ENCODE results near the gene PLB1.

The PLB1 gene

GRCh38 chr2:28680657-28681056 is 184.8 kb downstream of the PLB1 start:
- H3K4me1 Mint-ChIP-seq = peaks cover 51% of the 10 kb centered on the region
- DNase-seq = peak; percentile 14
- no peaks in the 10 kb centered on the region for H3K9me3 Mint-ChIP-seq
- ATAC-seq = no peak
- H3K27me3 Mint-ChIP-seq = no peaks in the 10 kb centered on the region
- peak overlapping the region; percentile 95 for H3K27ac Mint-ChIP-seq
- no peaks in the 10 kb centered on the region for H3K36me3 Mint-ChIP-seq (ENCODE audit: low read depth)
- no peak overlapping the region for H3K4me3 Mint-ChIP-seq

GRCh38 chr2:28681158-28681571 is 185.3 kb downstream of the PLB1 start:
- Mint-ChIP-seq H3K4me3 (peak overlapping the region; percentile 64), H3K27me3 (no peaks in the 10 kb centered on the region), H3K4me1 (peaks cover 51% of the 10 kb centered on the region), H3K36me3 (ENCODE audit: low read depth) (no peaks in the 10 kb centered on the region), H3K9me3 (no peaks in the 10 kb centered on the region), H3K27ac (peak overlapping the region; percentile 95)
- DNase-seq (peak; percentile 75), ATAC-seq (peak; percentile 92)

- peak overlapping the region; percentile 64 for H3K4me3 Mint-ChIP-seq
- peaks cover 51% of the 10 kb centered on the region for H3K4me1 Mint-ChIP-seq
- peak overlapping the region; percentile 95 for H3K27ac Mint-ChIP-seq
- no peaks in the 10 kb centered on the region for H3K27me3 Mint-ChIP-seq
- H3K9me3 Mint-ChIP-seq = no peaks in the 10 kb centered on the region
- H3K36me3 Mint-ChIP-seq (ENCODE audit: low read depth) = no peaks in the 10 kb centered on the region
- ATAC-seq = peak; percentile 22
- no peak for DNase-seq
Measured at GRCh38 chr2:28681606-28682005, 185.7 kb downstream of the PLB1 start.

- H3K4me1 Mint-ChIP-seq = peaks cover 56% of the 10 kb centered on the region
- no peaks in the 10 kb centered on the region for H3K27me3 Mint-ChIP-seq
- no peaks in the 10 kb centered on the region for H3K9me3 Mint-ChIP-seq
- ATAC-seq = no peak
- no peaks in the 10 kb centered on the region for H3K36me3 Mint-ChIP-seq (ENCODE audit: low read depth)
- no peak overlapping the region for H3K27ac Mint-ChIP-seq
- DNase-seq = no peak
- no peak overlapping the region for H3K4me3 Mint-ChIP-seq
Measured at GRCh38 chr2:28683100-28683706, 187.3 kb downstream of the PLB1 start.

DNA sequence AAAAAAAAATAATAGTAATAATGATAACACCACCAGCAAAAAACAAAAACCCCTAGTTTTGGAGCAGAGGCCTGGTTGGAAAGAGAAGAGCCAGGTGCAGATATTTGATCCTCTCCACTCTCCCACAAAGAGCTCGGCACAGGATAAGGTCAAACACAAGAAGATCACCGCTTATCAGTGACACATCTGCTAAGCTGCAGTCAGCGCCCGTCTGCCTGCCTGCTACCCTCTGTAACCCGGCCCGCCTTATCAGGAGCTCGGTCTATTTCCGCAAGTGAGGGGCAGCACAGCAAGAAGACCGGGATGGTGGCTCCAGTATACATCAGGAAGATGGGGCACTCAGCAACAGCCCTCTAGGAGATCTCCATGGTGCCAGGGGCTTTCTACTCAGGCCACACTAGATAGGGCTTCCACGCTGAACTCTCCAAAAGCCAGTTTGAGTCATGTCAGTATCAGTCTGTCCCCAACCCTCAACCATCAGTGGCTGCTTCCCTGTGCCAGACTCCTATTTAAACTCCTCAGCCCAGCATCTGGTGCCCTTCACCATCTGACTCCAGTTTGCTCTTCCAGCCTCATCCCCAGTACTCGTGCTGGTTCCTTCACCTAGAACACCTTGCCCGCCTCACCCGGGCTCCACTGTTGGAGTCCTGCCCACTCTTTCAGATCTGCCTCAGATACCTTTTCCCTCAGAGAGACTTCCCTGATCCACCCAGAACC is 188.4 kb downstream of the PLB1 start:
- Mint-ChIP-seq H3K4me1 (peaks cover 46% of the 10 kb centered on the region), H3K27me3 (no peaks in the 10 kb centered on the region), H3K4me3 (no peak overlapping the region), H3K9me3 (no peaks in the 10 kb centered on the region), H3K36me3 (ENCODE audit: low read depth) (no peaks in the 10 kb centered on the region), H3K27ac (no peak overlapping the region)
- DNase-seq (no peak), ATAC-seq (no peak)

DNA sequence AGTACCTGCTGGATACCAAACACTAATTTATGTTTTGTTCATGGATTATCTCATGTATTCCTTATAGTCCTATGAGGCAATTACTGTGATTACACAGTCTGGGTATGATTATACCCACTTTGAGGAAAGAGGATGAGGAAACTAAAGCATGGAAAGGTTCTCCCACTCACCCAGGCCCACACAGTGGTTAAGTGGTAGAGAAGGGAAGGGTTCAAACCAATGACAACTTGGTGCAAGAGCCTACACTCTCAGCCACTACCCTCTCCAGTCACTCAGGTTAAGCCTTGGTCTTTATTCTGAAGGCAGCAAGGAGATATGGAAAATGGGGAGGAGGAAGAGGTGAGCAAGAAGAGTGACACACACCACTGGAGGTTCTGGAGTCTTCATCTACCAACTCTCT is 191.3 kb downstream of the PLB1 start:
- Mint-ChIP-seq H3K27ac (peak overlapping the region; percentile 34), H3K4me3 (no peak overlapping the region), H3K36me3 (ENCODE audit: low read depth) (no peaks in the 10 kb centered on the region), H3K9me3 (no peaks in the 10 kb centered on the region), H3K27me3 (no peaks in the 10 kb centered on the region), H3K4me1 (peaks cover 19% of the 10 kb centered on the region)
- ATAC-seq (peak; percentile 78), DNase-seq (peak; percentile 6)

DNA sequence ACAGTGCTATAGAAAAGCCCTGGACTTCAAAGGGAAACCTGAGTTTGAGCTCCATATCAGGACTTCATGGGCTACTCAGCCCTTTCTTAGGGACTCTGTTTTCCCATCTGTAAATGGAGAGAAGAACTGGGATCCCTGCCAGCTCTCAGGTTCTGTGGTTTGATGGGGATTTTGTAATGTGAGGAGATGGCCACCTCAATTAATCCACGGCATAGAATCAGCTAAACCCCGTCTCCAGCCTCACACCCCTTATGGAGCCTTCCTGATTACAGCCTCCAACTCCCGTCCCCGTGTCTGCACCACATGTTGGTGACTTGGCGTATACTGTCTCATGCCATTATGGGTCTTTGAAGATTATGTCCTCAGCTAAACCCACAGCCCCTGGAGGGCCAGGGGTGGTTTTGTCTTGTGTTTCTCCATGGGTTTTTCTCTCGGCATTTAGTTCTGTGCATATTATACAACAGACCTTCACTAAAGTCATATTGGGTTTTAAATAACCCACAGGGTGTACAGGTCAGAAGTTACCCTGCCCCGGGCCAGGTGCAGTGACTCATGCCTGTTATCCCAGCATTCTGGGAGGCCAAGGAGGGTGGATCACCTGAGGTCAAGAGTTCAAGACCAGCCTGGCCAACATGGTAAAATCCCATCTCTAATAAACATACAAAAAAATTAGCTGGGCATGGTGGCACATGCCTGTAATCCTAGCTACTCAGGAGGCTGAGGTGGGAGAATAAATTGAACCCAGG is 192.0 kb downstream of the PLB1 start:
- H3K36me3 Mint-ChIP-seq (ENCODE audit: low read depth) = no peaks in the 10 kb centered on the region
- ATAC-seq (no peak), DNase-seq (no peak)
- no peaks in the 10 kb centered on the region for H3K27me3 Mint-ChIP-seq
- H3K4me3 Mint-ChIP-seq = no peak overlapping the region
- H3K4me1 Mint-ChIP-seq = peaks cover 17% of the 10 kb centered on the region
- peak overlapping the region; percentile 34 for H3K27ac Mint-ChIP-seq
- H3K9me3 Mint-ChIP-seq = no peaks in the 10 kb centered on the region

DNA sequence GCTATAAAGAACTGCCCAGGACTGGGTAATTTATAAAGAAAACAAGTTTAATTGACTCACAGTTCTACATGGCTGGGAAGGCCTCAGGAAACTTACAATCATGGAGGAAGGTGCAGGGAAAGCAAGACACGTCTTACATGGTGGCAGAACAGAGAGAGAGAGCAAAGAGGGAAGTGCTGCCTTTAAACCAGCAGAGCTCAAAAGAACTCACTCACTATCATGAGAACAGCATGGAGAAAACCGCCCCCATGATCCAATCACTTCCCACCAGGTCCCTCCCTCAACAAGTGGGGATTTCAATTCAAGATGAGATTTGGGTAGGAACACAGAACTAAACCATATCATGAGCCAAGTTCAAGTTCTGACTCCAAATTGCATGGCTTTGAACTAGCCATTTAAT is 193.0 kb downstream of the PLB1 start:
- Mint-ChIP-seq H3K4me3 (no peak overlapping the region), H3K36me3 (ENCODE audit: low read depth) (no peaks in the 10 kb centered on the region), H3K27me3 (no peaks in the 10 kb centered on the region), H3K27ac (no peak overlapping the region), H3K4me1 (peaks cover 17% of the 10 kb centered on the region), H3K9me3 (no peaks in the 10 kb centered on the region)
- DNase-seq = no peak
- no peak for ATAC-seq

DNA sequence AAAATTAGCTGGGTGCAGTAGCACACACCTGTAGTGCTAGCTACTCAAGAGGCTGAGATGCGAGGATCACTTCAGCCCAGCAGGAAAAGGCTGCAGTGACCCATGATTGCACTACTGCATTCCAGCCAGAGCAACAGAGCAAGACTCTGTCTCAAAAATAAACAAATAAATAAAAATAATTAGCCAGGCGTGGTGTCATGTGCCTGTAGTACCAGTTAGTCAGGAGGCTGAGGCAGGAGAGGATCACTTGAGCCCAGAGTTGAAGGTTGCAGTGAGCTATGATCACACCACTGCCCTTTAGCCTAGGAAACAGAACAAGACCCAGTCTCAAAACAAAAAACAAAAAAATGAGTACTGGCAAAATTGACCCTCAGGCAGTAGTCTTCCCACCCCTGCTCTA is 193.9 kb downstream of the PLB1 start:
- H3K36me3 Mint-ChIP-seq (ENCODE audit: low read depth) = no peaks in the 10 kb centered on the region
- H3K27me3 Mint-ChIP-seq = no peaks in the 10 kb centered on the region
- peaks cover 17% of the 10 kb centered on the region for H3K4me1 Mint-ChIP-seq
- no peaks in the 10 kb centered on the region for H3K9me3 Mint-ChIP-seq
- DNase-seq (no peak), ATAC-seq (no peak)
- H3K27ac Mint-ChIP-seq = no peak overlapping the region
- H3K4me3 Mint-ChIP-seq = no peak overlapping the region

DNA sequence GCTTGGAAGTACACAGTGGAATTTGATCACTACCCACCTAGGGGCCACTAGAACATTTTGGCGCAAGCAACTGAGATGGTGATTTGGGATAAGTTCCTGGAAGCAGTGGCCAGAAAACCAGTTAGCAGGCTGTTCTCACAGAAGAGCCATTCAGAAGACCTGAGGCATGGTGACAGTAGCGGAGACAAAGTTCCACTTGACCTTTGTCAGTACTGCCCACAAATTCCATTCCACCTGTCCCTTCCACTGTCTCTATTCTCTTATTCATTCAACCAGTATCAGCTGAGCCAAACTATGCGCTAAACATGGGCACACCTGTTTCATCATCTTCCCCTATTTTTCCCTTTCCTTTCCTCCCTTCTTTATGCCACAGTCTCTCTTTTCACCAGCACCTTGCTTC is 196.6 kb downstream of the PLB1 start:
- Mint-ChIP-seq H3K27ac (no peak overlapping the region), H3K4me3 (no peak overlapping the region), H3K27me3 (peaks cover 2% of the 10 kb centered on the region), H3K4me1 (peaks cover 9% of the 10 kb centered on the region), H3K36me3 (ENCODE audit: low read depth) (no peaks in the 10 kb centered on the region), H3K9me3 (no peaks in the 10 kb centered on the region)
- ATAC-seq (no peak), DNase-seq (no peak)

DNA sequence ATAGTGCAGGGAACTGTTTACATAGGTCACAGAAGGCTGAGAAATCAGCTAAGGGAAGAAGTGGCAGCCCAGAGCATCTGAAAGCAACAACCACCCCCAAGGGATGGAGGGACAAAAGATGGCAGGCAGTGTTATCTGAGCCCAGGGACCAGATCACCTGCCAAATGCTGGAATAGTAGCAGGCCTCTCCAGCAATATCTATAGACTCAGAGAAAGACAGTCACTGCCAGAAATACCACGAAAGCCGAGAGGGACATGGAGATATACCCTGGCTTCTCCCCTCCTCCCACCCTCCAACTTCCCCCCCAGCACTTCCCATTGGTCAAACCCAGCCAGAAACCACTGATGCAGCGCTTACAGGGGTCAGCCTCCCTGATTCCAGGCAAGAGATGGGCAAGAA is 197.4 kb downstream of the PLB1 start:
- Mint-ChIP-seq H3K9me3 (no peaks in the 10 kb centered on the region), H3K4me3 (no peak overlapping the region), H3K27ac (no peak overlapping the region), H3K4me1 (peaks cover 2% of the 10 kb centered on the region), H3K36me3 (ENCODE audit: low read depth) (no peaks in the 10 kb centered on the region), H3K27me3 (peaks cover 2% of the 10 kb centered on the region)
- no peak for DNase-seq
- no peak for ATAC-seq

Data from activated naive CD8-positive, alpha-beta T cell treated with anti-CD3 and anti-CD28 coated beads, Interleukin-2, amount 50 U/mL, for 24 hours (primary cell).